Fibroblast of the aortic adventitia (primary cell): ENCODE data around the gene PAQR7. TPM values are rescaled to one million over a fixed set of nuclear protein-coding genes. Genes with fewer than 3 reads are reported as not detected.
A peak's percentile ranks its signal among the peaks of the same experiment; 100 is the strongest.

ENCODE experiments used
- DNase-seq: peaks from one replicate; pipeline ENCODE4 v3.0.0-alpha.2; 2010; ENCODE audit warnings: low read depth
- H3K4me3 ChIP-seq: 2 replicates; pipeline ENCODE4 v1.5.1; 2011; ENCODE audit warnings: low read depth, mild to moderate bottlenecking, control low read depth, low read length, moderate library complexity
- total RNA-seq: library from RNA; depleted of rRNA; stranded (reverse); fragments of >200 nt; gene quantifications from 2 replicates; pipeline ENCODE4 v1.2.3, GENCODE V29; 2012; ENCODE audit warnings: low replicate concordance
- TF ChIP-seq, protein P1 (sequence below): IDR thresholded peaks from 2 replicates; pipeline ENCODE4 v1.5.1; 2011; ENCODE audit warnings: mild to moderate bottlenecking, low read length, control low read depth, inconsistent platforms; ENCODE audit not compliant: insufficient read depth

The PAQR7 gene
- total RNA-seq, 1 donor, result 6.9 TPM

- TF ChIP-seq, protein P1, sequence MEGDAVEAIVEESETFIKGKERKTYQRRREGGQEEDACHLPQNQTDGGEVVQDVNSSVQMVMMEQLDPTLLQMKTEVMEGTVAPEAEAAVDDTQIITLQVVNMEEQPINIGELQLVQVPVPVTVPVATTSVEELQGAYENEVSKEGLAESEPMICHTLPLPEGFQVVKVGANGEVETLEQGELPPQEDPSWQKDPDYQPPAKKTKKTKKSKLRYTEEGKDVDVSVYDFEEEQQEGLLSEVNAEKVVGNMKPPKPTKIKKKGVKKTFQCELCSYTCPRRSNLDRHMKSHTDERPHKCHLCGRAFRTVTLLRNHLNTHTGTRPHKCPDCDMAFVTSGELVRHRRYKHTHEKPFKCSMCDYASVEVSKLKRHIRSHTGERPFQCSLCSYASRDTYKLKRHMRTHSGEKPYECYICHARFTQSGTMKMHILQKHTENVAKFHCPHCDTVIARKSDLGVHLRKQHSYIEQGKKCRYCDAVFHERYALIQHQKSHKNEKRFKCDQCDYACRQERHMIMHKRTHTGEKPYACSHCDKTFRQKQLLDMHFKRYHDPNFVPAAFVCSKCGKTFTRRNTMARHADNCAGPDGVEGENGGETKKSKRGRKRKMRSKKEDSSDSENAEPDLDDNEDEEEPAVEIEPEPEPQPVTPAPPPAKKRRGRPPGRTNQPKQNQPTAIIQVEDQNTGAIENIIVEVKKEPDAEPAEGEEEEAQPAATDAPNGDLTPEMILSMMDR, result peak; percentile 98
- peak; percentile 95 for DNase-seq
Measured at GRCh38 chr1:25895365-25895990, 20.0 kb upstream of the PAQR7 start.

DNA sequence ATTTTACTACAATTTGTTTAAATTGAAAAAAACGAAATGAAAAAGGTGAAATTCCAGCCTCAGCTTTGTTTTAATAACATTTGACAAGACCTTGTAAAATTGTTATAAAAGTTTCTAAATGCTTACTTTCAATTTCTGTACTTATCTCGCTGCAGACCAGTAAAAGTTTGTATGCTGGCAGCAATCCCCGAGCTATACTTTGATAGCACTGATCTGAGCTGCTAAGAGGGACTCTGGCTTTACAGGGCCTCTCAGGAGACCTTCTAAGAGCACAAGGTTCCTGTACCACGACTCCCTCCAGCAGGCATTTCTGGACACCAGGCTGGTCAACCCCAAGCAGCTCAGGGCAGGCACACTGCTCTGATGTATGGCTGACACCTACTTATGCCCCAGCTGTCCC lies 17.6 kb upstream of the PAQR7 start:
- DNase-seq, result peak; percentile 47
- TF ChIP-seq, protein P1, result no peak
- H3K4me3 ChIP-seq, result no peak overlapping the region

More at GRCh38 chr1:25895365-25895990, 20.0 kb upstream of the PAQR7 start:
- no peak overlapping the region for H3K4me3 ChIP-seq

GRCh38 chr1:25891606-25892005 lies 16.1 kb upstream of the PAQR7 start:
- H3K4me3 ChIP-seq, result no peak overlapping the region
- DNase-seq, result no peak
- TF ChIP-seq, protein P1, result no peak

DNA sequence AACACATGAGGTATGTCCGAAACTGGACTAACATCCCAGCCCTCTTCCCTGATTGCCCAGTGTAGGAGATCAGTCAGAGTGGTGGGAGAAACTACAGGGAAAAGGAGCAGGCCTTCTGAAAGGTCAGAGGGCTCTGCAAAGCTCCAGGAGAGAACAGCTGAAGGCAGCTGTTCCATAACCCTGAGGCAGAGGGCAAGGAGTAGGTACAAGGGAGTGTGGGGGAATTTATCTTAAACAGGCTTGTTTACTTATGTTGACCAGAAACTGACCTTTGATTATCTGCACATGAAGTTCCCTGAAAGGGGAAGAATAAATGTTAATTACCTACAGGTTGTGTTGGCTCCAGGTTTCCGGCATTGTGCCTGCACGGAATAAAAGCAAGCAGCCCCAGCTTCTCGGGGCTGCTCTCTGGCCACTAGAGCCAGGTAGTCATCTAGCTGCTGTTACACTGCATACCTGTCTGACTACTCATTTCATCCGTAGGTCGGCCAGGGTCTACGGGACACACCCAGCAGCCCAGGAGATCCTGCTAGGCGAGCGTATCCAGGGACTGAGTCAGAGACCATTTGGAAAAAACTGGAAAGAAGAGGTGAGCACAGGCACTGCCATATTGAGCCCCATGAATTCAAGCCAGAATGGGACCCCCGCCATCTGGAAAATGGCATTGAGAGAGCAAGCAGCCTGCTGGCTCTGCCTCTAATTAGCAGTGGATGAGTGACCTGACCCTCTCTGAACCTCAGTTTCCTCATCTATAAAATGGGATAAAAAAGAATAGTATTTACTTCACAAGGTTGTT lies 14.9 kb upstream of the PAQR7 start:
- DNase-seq, result peak; percentile 27
- TF ChIP-seq, protein P1, result no peak

DNA sequence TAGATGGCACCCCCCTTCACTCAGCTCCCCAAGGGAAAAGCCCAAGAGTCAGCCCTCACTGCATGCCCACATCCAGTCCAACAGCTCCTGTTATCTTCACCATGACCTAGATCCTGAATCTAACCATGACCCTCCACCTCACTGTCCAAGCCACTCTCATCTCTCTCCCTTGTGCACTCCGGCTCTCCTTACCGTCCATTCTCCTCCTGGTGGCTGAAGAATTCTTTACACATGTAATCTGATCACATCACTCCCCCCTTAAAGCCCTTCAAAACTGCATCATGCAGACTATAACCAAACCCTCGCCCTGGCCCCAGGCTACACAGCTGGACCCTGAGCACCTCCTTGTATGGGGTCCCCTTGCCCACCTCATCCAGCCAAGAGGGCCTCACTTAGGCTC lies 14.0 kb upstream of the PAQR7 start:
- no peak overlapping the region for H3K4me3 ChIP-seq
- TF ChIP-seq, protein P1, result peak; percentile 17
- no peak for DNase-seq

More for the DNA sequence above, 14.9 kb upstream of the PAQR7 start:
- no peak overlapping the region for H3K4me3 ChIP-seq

DNA sequence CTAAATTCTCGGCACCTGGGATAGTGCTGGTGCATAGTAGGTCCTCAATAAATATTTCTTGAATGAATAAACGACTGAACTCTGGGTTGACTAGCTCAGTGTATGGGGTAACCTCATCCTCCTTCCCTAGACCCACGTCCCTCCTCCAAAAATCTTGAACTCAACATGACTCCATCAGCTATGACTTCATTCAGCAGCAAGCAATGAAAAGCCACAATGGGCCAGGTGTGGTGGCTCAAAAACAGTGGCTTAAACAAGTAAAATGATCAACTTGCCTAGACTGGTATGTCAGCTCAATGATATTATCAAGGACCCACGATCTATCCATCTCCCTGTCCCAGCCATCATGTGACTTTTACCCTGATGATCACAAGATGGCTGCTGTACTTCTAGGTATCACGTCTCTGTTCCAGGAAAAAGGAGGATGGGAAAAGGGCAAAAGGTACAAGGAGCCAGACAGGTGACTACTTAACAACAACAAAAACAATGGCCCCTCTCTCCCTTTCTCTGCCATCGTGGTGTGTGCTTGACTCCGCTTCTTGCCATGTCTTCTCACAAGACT lies 13.0 kb upstream of the PAQR7 start:
- no peak for DNase-seq
- no peak overlapping the region for H3K4me3 ChIP-seq
- TF ChIP-seq, protein P1, result no peak
